GM20431 (cell line): ENCODE results near the gene CXCL12.

ENCODE experiments used
- in situ Hi-C: fragments of 300-500 bp; cut with MseI, MboI; formaldehyde crosslinking; loops from one replicate; pipeline ENCODE4 v1.15.0; 2020; ENCODE audit warnings: low sequenced_read_pairs; ENCODE audit not compliant: unreplicated experiment

CXCL12 gene

DNA sequence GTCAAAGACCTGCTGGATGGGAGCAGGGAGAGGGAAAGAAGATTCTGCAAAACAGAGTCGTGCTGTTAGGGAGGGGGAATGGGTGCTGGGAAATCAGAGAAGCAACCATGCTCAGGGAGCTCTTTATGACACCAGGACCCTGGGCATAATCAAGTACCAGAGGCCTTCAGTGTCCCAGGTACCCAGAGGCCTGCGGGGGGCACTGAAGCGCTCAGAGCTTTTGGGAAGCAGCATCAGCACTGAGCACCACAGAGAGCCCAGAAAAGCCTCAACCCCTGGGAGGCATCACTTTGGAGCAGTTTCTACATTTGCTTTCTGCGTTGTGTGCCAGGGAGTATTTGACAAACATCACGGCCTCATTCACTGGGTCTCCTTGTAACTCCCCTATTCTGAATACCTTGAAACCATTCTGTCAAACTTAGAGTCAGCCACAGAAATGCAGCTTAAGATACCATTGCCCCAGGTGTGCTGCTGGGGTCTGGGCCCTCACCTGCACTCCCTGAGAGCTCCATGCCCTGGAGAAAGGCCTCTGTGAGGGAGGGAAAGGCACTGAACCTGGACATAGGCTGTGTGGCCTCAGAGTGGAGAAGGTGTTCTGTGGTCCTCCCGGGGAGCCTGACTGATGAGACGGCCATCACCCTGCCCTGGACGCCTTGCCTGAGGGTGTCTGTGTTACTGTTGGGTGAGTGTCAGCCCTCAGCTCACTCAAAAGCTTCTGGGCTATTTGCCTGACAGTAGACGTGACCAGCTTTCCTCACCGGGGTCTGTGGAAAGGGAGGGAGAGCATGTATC lies 37.1 kb downstream of the CXCL12 start:
- in situ Hi-C loops = no loop called here

GRCh38 chr10:44344727-44345126 lies 40.2 kb downstream of the CXCL12 start:
- in situ Hi-C loops = no loop called here

GRCh38 chr10:44343843-44344242 lies 41.1 kb downstream of the CXCL12 start:
- in situ Hi-C loops = no loop called here

DNA sequence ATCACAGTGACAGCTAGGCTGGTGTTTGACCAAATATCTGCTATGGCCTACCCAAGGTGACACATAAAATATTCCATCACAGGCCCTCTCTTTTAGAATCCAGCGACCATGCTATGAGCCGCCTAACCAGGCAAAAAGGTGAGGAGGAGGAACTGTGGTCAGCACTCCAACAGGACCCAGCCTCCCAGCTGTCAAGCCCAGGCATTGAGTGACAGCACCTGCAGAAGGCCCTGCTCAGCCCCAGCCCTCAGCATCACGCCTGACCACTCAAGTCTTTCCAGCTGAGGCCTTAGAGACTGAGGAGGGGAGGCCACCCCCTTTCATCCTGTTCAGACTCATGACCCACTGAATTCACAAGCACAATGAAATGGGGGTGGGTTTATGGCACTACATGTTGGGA lies 43.0 kb downstream of the CXCL12 start:
- in situ Hi-C loops = no loop called here

- in situ Hi-C loops = no loop called here
Measured at GRCh38 chr10:44340557-44340956, 44.3 kb downstream of the CXCL12 start.

DNA sequence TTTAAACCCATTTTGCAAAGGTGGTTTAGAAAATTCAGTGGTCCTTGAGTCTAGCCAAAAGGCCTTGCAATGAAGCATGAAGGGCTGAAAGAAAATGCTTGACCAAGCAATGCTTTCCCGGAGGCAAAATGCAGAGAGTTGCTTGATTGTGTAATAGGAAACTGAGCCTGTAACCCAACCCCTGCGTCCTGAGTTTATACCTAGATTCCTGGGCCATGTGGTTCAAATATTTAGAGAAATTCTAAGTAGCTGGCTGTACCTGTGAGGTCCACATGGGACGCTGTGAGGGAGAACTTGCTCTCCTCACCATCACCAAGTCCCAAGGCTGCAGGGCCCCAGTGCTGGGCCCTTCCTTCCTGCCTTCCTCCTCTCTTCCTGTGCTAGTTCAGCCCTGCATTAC lies 45.7 kb downstream of the CXCL12 start:
- in situ Hi-C loops = no loop called here

DNA sequence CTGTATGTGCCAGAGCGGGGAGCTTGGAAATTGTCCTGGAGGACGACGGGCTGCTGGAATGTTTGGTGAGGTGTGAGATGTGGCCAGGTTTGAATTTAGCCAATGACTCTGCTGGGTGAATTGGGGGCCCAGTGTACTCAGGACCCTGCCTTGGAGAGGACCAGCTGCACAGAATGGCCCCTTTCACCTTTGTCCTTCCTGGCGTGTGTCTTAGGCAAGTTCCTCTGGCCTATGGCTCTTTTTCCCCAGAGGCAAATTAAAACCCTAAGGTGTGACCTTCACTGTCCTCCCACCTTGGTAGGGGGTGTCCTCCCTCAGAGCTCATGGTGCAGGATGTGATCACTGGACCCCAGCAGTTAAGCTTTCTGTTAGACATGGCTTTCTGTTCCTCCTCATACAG lies 47.8 kb downstream of the CXCL12 start:
- in situ Hi-C loops = no loop called here

DNA sequence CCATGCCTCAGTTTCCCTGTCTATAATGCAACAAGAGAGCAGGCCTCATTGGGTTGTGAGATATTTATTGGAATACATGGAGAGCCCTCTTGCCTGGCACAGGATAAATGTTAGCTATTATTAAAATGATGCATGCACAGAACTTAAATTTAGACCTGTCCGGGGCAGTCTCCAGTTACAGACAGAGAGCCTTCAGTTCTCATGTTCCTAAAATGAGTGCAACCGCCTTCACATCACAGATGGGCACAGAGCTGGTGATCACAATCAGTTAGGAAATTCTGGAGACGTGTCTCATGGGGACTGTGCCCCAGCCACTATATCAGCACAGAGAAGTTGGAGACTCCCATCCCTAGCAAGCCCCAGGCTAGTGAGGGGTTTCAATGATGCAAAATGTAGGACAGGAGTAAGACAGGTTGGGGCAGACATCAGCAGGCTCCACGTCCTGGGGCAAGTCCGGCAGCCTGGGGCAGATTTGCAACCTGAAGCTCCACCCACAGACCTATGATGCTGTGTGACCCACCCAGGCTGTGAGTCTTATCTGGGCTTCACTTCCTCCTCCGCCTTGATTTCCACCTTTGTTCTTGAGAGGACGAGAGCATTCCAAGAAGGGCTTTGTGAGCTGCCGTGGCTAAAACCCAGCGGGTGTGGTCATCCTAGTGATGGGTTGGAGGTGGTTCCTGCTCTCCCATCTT lies 49.4 kb downstream of the CXCL12 start:
- in situ Hi-C loops = no loop called here

- in situ Hi-C loops = no loop called here
Measured at GRCh38 chr10:44334621-44335184, 50.2 kb downstream of the CXCL12 start.

- in situ Hi-C loops = no loop called here
Measured at GRCh38 chr10:44334091-44334490, 50.8 kb downstream of the CXCL12 start.

- in situ Hi-C loops = no loop called here
Measured at GRCh38 chr10:44333511-44333910, 51.4 kb downstream of the CXCL12 start.

DNA sequence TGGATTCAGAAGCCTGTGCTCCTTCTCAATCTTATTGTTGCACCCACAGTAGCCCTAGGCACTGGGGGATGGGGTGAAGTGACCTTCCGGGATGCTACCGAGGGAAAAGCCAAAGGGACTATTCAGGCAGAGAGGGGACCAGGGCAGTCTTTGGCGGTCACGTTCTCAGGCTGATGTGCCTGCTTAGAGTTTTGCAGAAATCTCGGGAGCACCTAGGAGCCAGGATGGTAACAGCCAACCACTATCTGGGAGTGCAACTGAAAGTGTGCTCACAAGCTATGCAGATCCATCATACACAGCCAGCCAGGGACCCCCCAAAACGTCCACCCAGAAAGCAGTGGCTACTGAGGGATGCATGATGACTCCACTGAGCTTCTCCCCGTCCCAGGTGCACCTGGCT lies 52.4 kb downstream of the CXCL12 start:
- in situ Hi-C loops = no loop called here

- in situ Hi-C loops = no loop called here
Measured at GRCh38 chr10:44330431-44330830, 54.5 kb downstream of the CXCL12 start.

GRCh38 chr10:44327461-44327860 lies 57.4 kb downstream of the CXCL12 start:
- in situ Hi-C loops = no loop called here
